Measurements from ENCODE around the gene SLC35A5. TPM values are rescaled to one million over a fixed set of nuclear protein-coding genes. Genes with fewer than 3 reads are reported as not detected.

Gene SLC35A5
- total and polyA plus RNA-seq, 4 donors: 11.7 to 25.4 (median 16.4) TPM

GRCh38 chr3:112593258-112593657, 31.4 kb downstream of the SLC35A5 start (continued):
- no peak for TF ChIP-seq RXRA (IDR thresholded peaks at IDR 0.05)
- TF ChIP-seq RAD21 (IDR thresholded peaks at IDR 0.05): no peak
- TF ChIP-seq SP1 (IDR thresholded peaks at IDR 0.05): no peak
- no peak for TF ChIP-seq ZBTB33 (IDR thresholded peaks at IDR 0.05)
- no peak for TF ChIP-seq HNF4G (IDR thresholded peaks at IDR 0.05)

GRCh38 chr3:112594856-112595255, 33.0 kb downstream of the SLC35A5 start:
- peaks cover 0 to 22% (median 2%) of the 10 kb centered on the region in 4 donors for H3K36me3 ChIP-seq (ENCODE audit: control insufficient read depth in 4 of 4, insufficient read depth in 3 of 4, low read depth in 1 of 4, low read length in 3 of 4)
- no peaks in the 10 kb centered on the region for H3K9me3 ChIP-seq (ENCODE audit: control insufficient read depth in 4 of 4, low read length in 3 of 4)
- H3K9ac ChIP-seq (ENCODE audit: low read depth in 1 of 2, low read length in 2 of 2): no peak overlapping the region
- no peaks in the 10 kb centered on the region for H3K4me1 ChIP-seq (ENCODE audit: control insufficient read depth in 4 of 4, insufficient read depth in 4 of 4, low read length in 3 of 4)
- H3K27me3 ChIP-seq (ENCODE audit: control insufficient read depth in 4 of 4, insufficient read depth in 4 of 4, low read length in 3 of 4): no peaks in the 10 kb centered on the region
- H3K4me3 ChIP-seq (ENCODE audit: low read depth in 1 of 3, low read length in 3 of 3): no peak overlapping the region
- DNase-seq (ENCODE audit: low spot score): no peak
- 96% methylated on average over 2 of the region's 2 CpGs for WGBS
- H3K27ac ChIP-seq (ENCODE audit: low read depth in 1 of 2, low read length in 2 of 2): no peak overlapping the region
- TF ChIP-seq JUND (IDR thresholded peaks at IDR 0.05) (no peak), SP1 (IDR thresholded peaks at IDR 0.05) (no peak), CTCF (IDR thresholded peaks at IDR 0.05; ENCODE audit: low read depth, low read length, missing input control) (no peak), YY1 (IDR thresholded peaks at IDR 0.05) (no peak), HNF4G (IDR thresholded peaks at IDR 0.05) (no peak)

- DNase-seq (ENCODE audit: low spot score): no peak
- no peaks in the 10 kb centered on the region for H3K4me1 ChIP-seq (ENCODE audit: control insufficient read depth in 4 of 4, insufficient read depth in 4 of 4, low read length in 3 of 4)
- H3K9ac ChIP-seq (ENCODE audit: low read depth in 1 of 2, low read length in 2 of 2): no peak overlapping the region
- H3K36me3 ChIP-seq (ENCODE audit: control insufficient read depth in 4 of 4, insufficient read depth in 3 of 4, low read depth in 1 of 4, low read length in 3 of 4): peaks cover 0 to 15% (median under 1%) of the 10 kb centered on the region in 4 donors
- WGBS: 96% methylated on average over 2 of the region's 2 CpGs
- H3K9me3 ChIP-seq (ENCODE audit: control insufficient read depth in 4 of 4, low read length in 3 of 4): no peaks in the 10 kb centered on the region
- H3K4me3 ChIP-seq (ENCODE audit: low read depth in 1 of 3, low read length in 3 of 3): no peak overlapping the region
- H3K27me3 ChIP-seq (ENCODE audit: control insufficient read depth in 4 of 4, insufficient read depth in 4 of 4, low read length in 3 of 4): no peaks in the 10 kb centered on the region
- no peak overlapping the region for H3K27ac ChIP-seq (ENCODE audit: low read depth in 1 of 2, low read length in 2 of 2)
- TF ChIP-seq ZBTB33 (IDR thresholded peaks at IDR 0.05) (no peak), YY1 (IDR thresholded peaks at IDR 0.05) (no peak), ATF3 (IDR thresholded peaks at IDR 0.05) (no peak), HNF4G (IDR thresholded peaks at IDR 0.05) (no peak)
Measured at GRCh38 chr3:112597945-112598344, 36.1 kb downstream of the SLC35A5 start.

- Histone ChIP-seq H3K4me3 (ENCODE audit: low read depth in 1 of 3, low read length in 3 of 3) (no peak overlapping the region), H3K9me3 (ENCODE audit: control insufficient read depth in 4 of 4, low read length in 3 of 4) (no peaks in the 10 kb centered on the region), H3K9ac (ENCODE audit: low read depth in 1 of 2, low read length in 2 of 2) (no peak overlapping the region), H3K36me3 (ENCODE audit: control insufficient read depth in 4 of 4, insufficient read depth in 3 of 4, low read depth in 1 of 4, low read length in 3 of 4) (peaks cover 0 to 9% (median under 1%) of the 10 kb centered on the region in 4 donors), H3K4me1 (ENCODE audit: control insufficient read depth in 4 of 4, insufficient read depth in 4 of 4, low read length in 3 of 4) (no peaks in the 10 kb centered on the region), H3K27me3 (ENCODE audit: control insufficient read depth in 4 of 4, insufficient read depth in 4 of 4, low read length in 3 of 4) (no peaks in the 10 kb centered on the region), H3K27ac (ENCODE audit: low read depth in 1 of 2, low read length in 2 of 2) (no peak overlapping the region)
- DNase-seq (ENCODE audit: low spot score): no peak
- no peak for TF ChIP-seq REST (IDR thresholded peaks at IDR 0.05)
- TF ChIP-seq CTCF (IDR thresholded peaks at IDR 0.05; ENCODE audit: low read depth, low read length, missing input control): no peak
- no peak for TF ChIP-seq MAX (IDR thresholded peaks at IDR 0.05)
- no peak for TF ChIP-seq FOXA2 (IDR thresholded peaks at IDR 0.05)
- TF ChIP-seq NR2F2 (IDR thresholded peaks at IDR 0.05): no peak
Measured at GRCh38 chr3:112598731-112599130, 36.9 kb downstream of the SLC35A5 start.

Data from liver (tissue), 9 donors.